Ascending aorta (tissue), 2 donors: ENCODE results near the gene HDLBP. TPM values are rescaled to one million over a fixed set of nuclear protein-coding genes. Genes with fewer than 3 reads are reported as not detected.

Experiments
- DNase-seq, 2 donors: peaks; one replicate each; pipeline ENCODE4 v3.0.0-alpha.2; 2019; ENCODE audit warnings: low spot score in 2 of 2
- H3K27ac ChIP-seq, 2 donors: fragments of 200-600 bp; sonication (generic); one replicate each; pipeline ENCODE4 v1.5.1; 2016 to 2017; ENCODE audit warnings: mild to moderate bottlenecking in 1 of 2
- H3K27me3 ChIP-seq: fragments of 200-600 bp; sonication (generic); one replicate; pipeline ENCODE4 v1.5.1; 2017
- H3K36me3 ChIP-seq, 2 donors: fragments of 200-600 bp; sonication (generic); one replicate each; pipeline ENCODE4 v1.5.1; 2016
- H3K4me1 ChIP-seq, 2 donors: fragments of 200-600 bp; sonication (generic); one replicate each; pipeline ENCODE4 v1.5.1; 2016 to 2017; ENCODE audit warnings: mild to moderate bottlenecking in 1 of 2
- H3K4me3 ChIP-seq, 2 donors: fragments of 200-600 bp; sonication (generic); one replicate each; pipeline ENCODE4 v1.5.1; 2016 to 2017; ENCODE audit warnings: mild to moderate bottlenecking in 1 of 2
- H3K9me3 ChIP-seq, 2 donors: fragments of 200-600 bp; sonication (generic); one replicate each; pipeline ENCODE4 v1.5.1; 2016
- intact Hi-C: fragments of 100-400 bp; cut with DNase I; formaldehyde crosslinking; loops from one replicate; pipeline ENCODE4 v1.15.1; 2023
- total RNA-seq: library from RNA; depleted of rRNA; stranded (reverse); fragments of >200 nt; gene quantifications from one replicate; pipeline ENCODE4 v1.1.0, GENCODE V29; 2016
- TF ChIP-seq, protein P1 (sequence below), 3 experiments: fragments of 200-600 bp in 2 of 3; fragments of 450-650 bp in 1 of 3; sonication (generic) in 2 of 3; IDR thresholded peaks; one replicate each; pipeline ENCODE4 v1.5.1; 2016 to 2019; ENCODE audit warnings: antibody characterized with exemption in 3 of 3, mild to moderate bottlenecking in 1 of 3, moderate library complexity in 1 of 3

HDLBP gene
- total RNA-seq, 1 donor from 2014 or later = 308 TPM

DNA sequence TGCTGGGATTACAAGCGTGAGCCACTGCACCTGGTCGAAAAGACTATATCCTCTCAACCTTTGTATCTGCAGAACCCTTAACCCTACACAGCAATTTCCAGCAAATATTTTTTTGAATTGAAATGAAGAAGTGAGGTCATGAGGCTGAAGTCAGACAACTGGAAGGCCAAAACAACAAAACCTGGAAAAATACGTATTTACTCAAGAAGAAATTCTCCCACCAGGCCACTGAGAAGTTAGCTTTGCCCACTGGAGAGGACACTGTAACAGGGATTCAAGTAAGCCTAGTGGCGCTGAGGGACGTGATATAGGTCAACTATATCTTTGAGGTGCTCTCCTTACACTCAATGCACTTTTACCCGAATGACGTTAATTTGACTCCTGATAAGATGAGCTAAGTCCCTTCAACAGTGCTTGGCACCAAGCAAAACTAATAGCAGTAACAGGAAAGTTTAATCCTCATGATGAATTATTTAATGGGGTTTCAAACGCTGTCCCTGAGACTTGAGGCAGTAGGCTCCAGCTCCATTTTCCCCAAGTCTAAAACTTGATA lies 1.9 kb downstream of the HDLBP start:
- intact Hi-C loops = loop anchor here (2.0 to 10.0 kb wide), 3 partner anchors 165 to 319 kb away; partner anchors contain the start of genes MTERF4, PASK and SNED1
- peaks cover 0 to 27% of the 10 kb centered on the region in 2 donors for H3K4me1 ChIP-seq
- H3K27ac ChIP-seq = no peak overlapping the region
- TF ChIP-seq, protein P1, sequence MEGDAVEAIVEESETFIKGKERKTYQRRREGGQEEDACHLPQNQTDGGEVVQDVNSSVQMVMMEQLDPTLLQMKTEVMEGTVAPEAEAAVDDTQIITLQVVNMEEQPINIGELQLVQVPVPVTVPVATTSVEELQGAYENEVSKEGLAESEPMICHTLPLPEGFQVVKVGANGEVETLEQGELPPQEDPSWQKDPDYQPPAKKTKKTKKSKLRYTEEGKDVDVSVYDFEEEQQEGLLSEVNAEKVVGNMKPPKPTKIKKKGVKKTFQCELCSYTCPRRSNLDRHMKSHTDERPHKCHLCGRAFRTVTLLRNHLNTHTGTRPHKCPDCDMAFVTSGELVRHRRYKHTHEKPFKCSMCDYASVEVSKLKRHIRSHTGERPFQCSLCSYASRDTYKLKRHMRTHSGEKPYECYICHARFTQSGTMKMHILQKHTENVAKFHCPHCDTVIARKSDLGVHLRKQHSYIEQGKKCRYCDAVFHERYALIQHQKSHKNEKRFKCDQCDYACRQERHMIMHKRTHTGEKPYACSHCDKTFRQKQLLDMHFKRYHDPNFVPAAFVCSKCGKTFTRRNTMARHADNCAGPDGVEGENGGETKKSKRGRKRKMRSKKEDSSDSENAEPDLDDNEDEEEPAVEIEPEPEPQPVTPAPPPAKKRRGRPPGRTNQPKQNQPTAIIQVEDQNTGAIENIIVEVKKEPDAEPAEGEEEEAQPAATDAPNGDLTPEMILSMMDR (IDR thresholded peaks at IDR 0.05) = no peak
- H3K9me3 ChIP-seq = no peaks in the 10 kb centered on the region
- no peak overlapping the region for H3K4me3 ChIP-seq
- no peaks in the 10 kb centered on the region for H3K36me3 ChIP-seq
- H3K27me3 ChIP-seq = no peaks in the 10 kb centered on the region
- DNase-seq = no peak

DNA sequence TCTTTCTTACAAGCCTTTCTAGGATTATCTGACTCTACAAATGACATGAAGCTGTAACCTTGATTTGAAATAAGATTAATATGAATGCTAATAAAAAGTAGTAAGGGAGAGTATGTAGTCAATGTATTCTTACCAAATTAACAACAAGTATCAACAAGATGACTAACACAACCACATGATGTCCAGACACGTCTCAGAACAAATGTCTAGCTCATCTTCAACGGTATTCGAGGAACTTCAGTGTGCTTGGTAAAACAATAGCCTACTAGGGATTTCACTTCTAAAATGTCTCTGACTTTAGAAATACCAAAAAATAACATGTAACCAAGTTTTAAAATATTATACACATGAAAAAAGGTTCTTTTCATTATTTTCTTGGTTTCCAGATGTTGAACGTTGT lies 3.4 kb downstream of the HDLBP start:
- TF ChIP-seq, protein P1 (IDR thresholded peaks at IDR 0.05) = no peak

DNA sequence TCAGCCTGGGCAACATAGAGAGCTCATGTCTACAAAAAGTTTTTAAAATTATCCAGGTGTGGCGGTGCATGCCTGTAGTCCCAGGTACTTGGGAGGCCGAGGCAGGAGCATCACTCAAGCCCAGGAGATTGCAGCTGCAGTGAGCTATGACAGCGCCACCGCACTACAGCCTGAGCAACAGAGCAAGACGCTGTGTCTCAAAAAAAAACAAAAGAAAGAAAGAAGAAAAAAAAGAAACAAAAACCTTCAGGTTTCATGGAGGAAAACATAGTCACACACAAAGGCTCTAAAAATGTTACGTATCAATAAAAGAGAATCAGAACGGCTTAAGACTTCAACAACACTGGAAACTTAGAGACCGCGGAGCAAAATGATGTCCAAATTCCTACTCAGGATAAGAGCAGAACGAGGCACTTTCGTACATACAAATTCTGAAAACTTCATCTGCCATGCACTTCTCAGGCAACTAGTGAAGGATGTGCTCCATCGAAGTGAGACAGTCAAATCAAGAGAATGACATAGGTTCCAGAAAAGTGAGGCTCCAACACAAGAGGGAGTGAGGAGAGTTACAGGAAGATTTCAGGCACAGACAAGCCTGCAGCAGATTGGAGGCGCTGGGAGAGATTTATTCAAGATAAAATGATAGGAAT lies 4.4 kb downstream of the HDLBP start:
- H3K27ac ChIP-seq = no peak overlapping the region
- H3K27me3 ChIP-seq = no peaks in the 10 kb centered on the region
- TF ChIP-seq, protein P1 (IDR thresholded peaks at IDR 0.05) = no peak
- H3K4me3 ChIP-seq = no peak overlapping the region
- DNase-seq = no peak
- peaks cover 0 to 13% of the 10 kb centered on the region in 2 donors for H3K4me1 ChIP-seq
- no peaks in the 10 kb centered on the region for H3K36me3 ChIP-seq
- intact Hi-C loops = loop anchor here (10.0 kb wide), 1 partner anchor 316 kb away; the partner anchor contains the start of gene SNED1
- no peaks in the 10 kb centered on the region for H3K9me3 ChIP-seq

More for the DNA sequence above, 3.4 kb downstream of the HDLBP start:
- intact Hi-C loops = loop anchor here (10.0 kb wide), 1 partner anchor 317 kb away; the partner anchor contains the start of gene SNED1
- Histone ChIP-seq H3K4me3 (no peak overlapping the region), H3K27ac (no peak overlapping the region), H3K27me3 (no peaks in the 10 kb centered on the region), H3K36me3 (no peaks in the 10 kb centered on the region), H3K9me3 (no peaks in the 10 kb centered on the region), H3K4me1 (peaks cover 0 to 18% of the 10 kb centered on the region in 2 donors)
- DNase-seq = no peak

DNA sequence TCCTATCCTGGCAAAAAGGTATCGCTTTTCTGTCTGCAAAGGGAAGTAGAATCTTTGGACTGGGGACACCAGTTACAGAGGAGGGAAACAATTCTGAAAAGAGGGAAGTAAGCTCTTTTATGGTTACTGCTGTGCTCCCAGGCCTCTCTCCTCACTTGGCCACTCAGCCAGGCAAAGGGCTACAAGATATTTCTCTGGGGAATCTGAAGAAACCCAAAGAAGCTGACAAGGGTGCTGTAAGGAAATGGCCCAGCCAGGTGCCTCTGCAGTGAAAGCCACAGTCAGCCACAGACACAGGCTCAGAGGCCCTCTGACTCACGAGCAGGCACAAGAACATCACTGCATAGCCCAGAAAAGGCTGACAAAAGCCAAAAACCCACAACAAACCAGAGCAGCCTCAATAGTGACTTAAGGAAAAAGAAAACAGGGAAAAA lies 5.8 kb downstream of the HDLBP start:
- Histone ChIP-seq H3K36me3 (no peaks in the 10 kb centered on the region), H3K27ac (peak overlapping the region in 1 of 2 donors; percentile 36), H3K27me3 (no peaks in the 10 kb centered on the region), H3K4me3 (no peak overlapping the region), H3K4me1 (peaks cover 0 to 13% of the 10 kb centered on the region in 2 donors), H3K9me3 (no peaks in the 10 kb centered on the region)
- DNase-seq = no peak
- TF ChIP-seq, protein P1 (IDR thresholded peaks at IDR 0.05) = no peak
- intact Hi-C loops = loop anchor here (10.0 kb wide), 1 partner anchor 315 kb away; the partner anchor contains the start of gene SNED1

DNA sequence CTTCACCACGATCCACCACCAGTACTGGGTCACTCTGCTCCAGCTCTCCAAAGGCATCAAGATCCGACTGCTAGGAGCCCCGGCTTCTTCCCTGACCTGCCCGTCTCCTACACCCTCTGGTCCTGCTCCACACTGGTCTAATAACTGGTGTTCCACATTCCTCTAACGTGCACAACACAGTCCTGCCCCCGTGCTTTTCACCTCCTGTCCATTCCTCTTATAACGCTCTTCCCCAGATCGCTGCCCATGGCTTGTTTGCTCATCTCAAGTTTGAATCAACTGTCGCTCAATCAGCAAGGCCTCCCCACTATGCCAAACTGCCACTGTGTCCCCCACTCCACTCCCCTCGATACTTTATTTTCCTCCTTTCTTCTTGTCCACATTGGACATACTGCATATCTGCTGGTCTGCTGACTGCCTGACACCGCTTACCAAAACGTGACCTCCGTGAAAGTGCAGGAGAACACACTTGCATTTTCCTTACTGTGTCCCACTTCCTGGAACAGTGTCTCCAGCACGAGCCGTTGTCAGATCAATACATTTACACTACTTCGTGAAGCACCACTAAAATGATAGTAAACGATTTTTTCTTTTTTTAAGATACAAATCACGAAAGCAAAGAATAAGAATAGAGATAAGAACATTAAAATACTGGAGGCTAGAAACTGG lies 6.5 kb downstream of the HDLBP start:
- no peak overlapping the region for H3K4me3 ChIP-seq
- no peaks in the 10 kb centered on the region for H3K9me3 ChIP-seq
- no peaks in the 10 kb centered on the region for H3K27me3 ChIP-seq
- H3K4me1 ChIP-seq = peaks cover 0 to 12% of the 10 kb centered on the region in 2 donors
- no peak overlapping the region for H3K27ac ChIP-seq
- intact Hi-C loops = no loop called here
- TF ChIP-seq, protein P1 (IDR thresholded peaks at IDR 0.05) = no peak
- no peak for DNase-seq
- H3K36me3 ChIP-seq = no peaks in the 10 kb centered on the region
